DLD1 (cell line): ENCODE results near the gene PPIF.

Source experiments
- in situ Hi-C: cut with HindIII; loops from 2 replicates; pipeline ENCODE4 v1.10.0; 2017; ENCODE audit warnings: low sequenced_read_pairs

Gene PPIF

GRCh38 chr10:79398642-79399041, 51.4 kb downstream of the PPIF start:
- in situ Hi-C loops = no loop called here

GRCh38 chr10:79399223-79399831, 52.1 kb downstream of the PPIF start:
- in situ Hi-C loops = no loop called here

- in situ Hi-C loops = no loop called here
Measured at GRCh38 chr10:79400146-79401004, 53.1 kb downstream of the PPIF start.

- in situ Hi-C loops = no loop called here
Measured at GRCh38 chr10:79401015-79401921, 54.0 kb downstream of the PPIF start.

GRCh38 chr10:79402625-79402946, 55.3 kb downstream of the PPIF start:
- in situ Hi-C loops = no loop called here

- in situ Hi-C loops = no loop called here
Measured at GRCh38 chr10:79402951-79403350, 55.7 kb downstream of the PPIF start.

GRCh38 chr10:79403441-79404230, 56.4 kb downstream of the PPIF start:
- in situ Hi-C loops = no loop called here

- in situ Hi-C loops = no loop called here
Measured at GRCh38 chr10:79404231-79404609, 57.0 kb downstream of the PPIF start.

- in situ Hi-C loops = no loop called here
Measured at GRCh38 chr10:79404690-79405131, 57.4 kb downstream of the PPIF start.
